Midbrain (tissue), 1 donor: ENCODE results near the gene CAMK2N2.
"Not testable (repeated sequence)": the region's sequence is repeated elsewhere in the genome, so short reads cannot be mapped to it uniquely, and the experiment has no call there.

Source experiments
- DNase-seq: peaks from one replicate; lab custom pipeline; 2025; lab: John Stamatoyannopoulos, UW

The CAMK2N2 gene

GRCh38 chr3:184272269-184272668 is 10.9 kb upstream of the CAMK2N2 start:
- DNase-seq: no peak

GRCh38 chr3:184267249-184267648 is 5.9 kb upstream of the CAMK2N2 start:
- DNase-seq: not testable (repeated sequence)

- no peak for DNase-seq
These were observed 1.4 kb upstream of the CAMK2N2 start for GRCh38 chr3:184262764-184263179.

DNA sequence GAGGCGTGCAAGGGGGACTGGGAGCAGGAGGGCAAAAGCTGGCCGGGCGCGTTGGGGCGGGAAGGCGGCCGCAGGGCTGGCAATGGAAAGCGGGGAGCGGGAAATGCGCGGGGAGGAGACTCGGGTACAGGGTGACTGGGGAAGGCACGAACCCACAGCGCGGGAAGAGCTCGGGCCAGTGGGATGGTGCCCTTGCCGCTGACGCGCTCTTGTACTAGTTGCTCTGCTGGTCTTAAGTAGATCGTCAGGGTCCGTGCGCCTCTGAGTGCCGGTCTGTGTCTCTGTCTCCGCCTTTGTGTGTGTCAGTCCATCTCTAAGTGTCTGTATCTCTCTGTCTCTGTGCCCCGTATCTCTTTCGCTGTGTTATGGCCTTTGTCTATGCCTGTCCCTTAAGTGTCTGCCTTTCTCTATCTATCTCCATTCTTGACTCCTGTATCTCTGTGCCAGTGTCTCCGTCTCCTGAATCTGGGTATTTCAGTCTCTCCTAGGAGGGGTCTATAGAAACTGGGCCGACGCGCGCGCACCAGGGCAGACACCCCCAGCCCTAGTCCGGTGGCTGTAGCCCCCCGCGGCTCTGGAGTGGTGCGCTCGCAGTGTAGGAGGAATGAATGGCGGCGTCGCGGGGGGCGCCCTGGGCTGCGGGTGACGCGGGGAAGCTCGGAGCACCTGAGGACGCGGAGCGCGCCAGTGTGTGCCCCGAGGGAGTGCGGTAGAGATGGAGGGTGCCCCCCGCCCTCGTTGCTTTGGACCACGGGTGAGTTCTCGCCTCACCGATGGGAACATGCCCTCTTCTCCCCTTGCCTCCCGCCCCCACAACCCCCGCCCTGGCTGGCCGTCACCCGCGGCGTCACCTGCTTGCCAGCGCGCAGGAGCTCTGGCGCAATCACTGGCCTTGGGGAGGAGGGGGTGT is 756 bp upstream of the CAMK2N2 start:
- no peak for DNase-seq

- DNase-seq: no peak
These were observed 556 bp downstream of the CAMK2N2 start for GRCh38 chr3:184260724-184261269.

DNA sequence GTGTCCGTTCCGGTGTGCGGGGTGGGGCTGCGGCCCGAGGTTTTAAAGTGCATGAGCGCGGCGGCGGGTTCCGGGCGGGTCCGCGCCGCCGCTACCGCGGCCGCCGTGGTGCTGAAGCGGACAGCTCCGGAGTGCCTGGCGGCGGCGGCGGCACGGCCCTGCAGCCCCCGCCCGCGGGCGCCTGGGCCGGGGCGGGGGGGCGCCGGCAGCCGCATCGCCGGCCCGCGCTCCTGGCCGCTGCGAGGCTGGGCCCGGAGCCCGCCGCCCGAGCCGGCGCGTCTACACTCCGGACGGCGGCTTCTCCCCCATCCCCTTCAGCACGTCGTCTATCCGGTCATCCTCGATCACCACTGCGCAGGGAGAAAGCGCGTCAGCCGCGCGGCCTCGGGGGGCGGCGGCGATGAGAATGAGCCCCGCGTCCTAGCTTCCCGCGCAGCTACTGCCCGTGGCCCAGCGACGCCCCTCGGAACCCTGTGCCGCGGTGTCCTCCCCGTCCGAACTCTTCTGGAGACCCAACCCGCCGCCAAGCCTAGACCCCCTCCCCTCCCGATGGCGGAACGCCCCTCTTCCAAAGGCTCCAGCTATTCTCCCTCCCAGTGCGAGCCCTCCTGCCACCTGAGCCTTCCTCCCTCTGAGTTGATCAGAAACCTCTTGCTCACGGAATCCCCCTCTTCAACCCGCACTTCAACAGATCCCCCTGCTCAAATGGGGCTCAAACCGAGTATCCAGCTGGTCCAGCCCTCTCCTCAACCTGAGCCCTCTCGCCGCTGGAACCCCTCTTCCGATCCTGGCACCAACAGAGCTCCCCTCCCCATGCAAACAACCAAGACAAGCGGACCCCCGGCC is 1.3 kb downstream of the CAMK2N2 start:
- peak; percentile 42 for DNase-seq

DNA sequence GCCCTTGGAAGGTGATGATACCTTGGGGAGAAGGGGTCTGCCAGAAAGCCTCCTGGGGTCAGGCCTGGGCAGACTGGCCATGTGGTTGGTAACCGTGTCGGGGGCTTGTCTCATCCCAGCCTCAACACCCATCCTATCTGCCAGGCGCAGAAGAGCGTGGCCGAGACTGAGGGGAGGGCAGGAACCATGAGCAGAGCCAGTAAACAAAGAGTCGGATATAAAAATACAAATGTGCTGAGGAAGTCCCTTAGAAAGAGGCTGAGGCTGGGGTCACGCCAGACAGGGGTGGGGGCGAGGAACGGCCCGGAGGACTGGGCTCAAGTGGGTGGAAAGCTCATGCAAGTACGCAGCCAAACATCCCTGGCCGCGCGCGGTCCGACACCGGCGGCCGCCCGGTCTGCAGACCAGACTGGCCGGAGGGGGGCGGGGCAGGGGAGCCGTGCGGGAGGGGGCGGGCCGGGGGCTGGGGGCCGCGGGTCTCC is 1.9 kb downstream of the CAMK2N2 start:
- DNase-seq: no peak

DNA sequence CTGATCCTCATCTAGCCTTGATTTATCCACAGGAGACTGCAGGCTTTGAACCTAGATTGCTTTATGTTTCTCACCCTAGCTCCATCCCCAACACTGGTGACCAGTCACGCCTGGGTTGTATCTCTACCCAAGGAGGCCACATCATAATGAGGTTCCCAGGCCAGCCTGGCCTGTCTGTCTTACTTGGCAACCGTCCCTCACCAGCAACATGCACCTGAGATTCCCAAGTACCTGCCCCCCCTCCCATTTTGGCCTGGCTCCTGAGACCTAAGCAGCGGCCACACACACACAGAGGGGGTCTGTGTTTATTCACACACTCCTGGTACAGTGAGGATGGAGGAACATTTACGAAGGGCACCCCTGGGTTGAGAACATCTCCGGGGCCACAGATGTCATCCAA is 2.4 kb downstream of the CAMK2N2 start:
- no peak for DNase-seq

GRCh38 chr3:184257083-184257915 is 4.1 kb downstream of the CAMK2N2 start:
- DNase-seq: no peak

DNA sequence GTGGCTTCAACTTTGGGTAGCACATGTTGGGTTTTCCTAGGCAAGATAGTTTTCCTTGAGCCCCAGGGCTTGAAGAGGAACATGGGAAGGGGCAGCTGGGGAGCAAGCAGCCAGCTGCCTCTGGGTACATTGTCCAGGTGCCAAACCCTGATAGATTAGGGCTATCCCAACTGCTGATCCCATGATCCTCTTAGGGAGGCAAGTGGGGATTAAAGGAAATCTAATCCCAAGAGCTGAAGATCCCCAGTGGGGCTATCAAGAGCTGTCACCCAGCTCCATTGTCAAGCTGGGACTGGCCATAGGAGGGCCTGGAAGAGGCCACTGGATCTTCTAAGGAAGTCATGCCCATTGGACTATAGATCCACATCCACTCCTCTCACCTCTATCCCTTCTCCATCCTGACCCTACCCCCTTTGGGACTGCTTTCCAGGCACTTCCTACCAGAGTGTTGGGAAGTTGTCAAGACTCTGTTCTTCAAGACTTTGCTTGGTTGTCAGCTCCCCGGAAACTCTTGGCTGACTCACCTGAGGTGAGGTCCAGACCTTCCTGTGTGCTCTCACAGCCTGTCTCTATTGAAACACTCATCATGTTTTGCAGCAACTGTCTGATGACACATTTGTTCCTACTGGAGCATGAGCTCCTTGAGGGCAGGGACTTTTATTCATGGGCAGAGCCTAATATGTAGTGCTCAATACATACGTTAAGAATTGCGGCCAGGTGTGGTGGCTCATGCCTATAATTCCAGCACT is 5.9 kb downstream of the CAMK2N2 start:
- DNase-seq: no peak

GRCh38 chr3:184250167-184250828 is 11.1 kb downstream of the CAMK2N2 start:
- DNase-seq: peak; percentile 80

GRCh38 chr3:184249412-184250166 is 11.8 kb downstream of the CAMK2N2 start, which contains the start of gene EEF1AKMT4:
EEF1AKMT4 (plus strand) TSS chr3:184249672; CDS start chr3:184249695, 23 bp downstream.
- peak; percentile 93 for DNase-seq

GRCh38 chr3:184248454-184249411 is 12.6 kb downstream of the CAMK2N2 start, which contains the start of gene ALG3:
ALG3 (minus strand) TSS chr3:184248962; CDS start chr3:184248940, 22 bp downstream.
- DNase-seq: peak; percentile 84

GRCh38 chr3:184242297-184242685 is 19.1 kb downstream of the CAMK2N2 start:
- no peak for DNase-seq

- no peak for DNase-seq
These were observed 19.7 kb downstream of the CAMK2N2 start for GRCh38 chr3:184241447-184242296.

GRCh38 chr3:184241141-184241446 is 20.3 kb downstream of the CAMK2N2 start:
- no peak for DNase-seq
